ENCODE results near the gene MTX3. TPM values are rescaled to one million over a fixed set of nuclear protein-coding genes. Genes with fewer than 3 reads are reported as not detected.

MTX3 gene
- polyA plus RNA-seq, 1 of the 3 experiments (the other 2 are of a cell fraction), result 6.8 TPM

- TF ChIP-seq EP300 (IDR thresholded peaks at IDR 0.05; ENCODE audit: borderline replicate concordance in 1 of 2, low read depth in 1 of 2, low read length in 1 of 2) (no peak), SIN3A (IDR thresholded peaks at IDR 0.05; ENCODE audit: borderline replicate concordance, low read depth, low read length) (no peak), RAD21 (IDR thresholded peaks at IDR 0.05; ENCODE audit: low read length) (no peak), USF1 (IDR thresholded peaks at IDR 0.05; ENCODE audit: borderline replicate concordance, low read depth) (no peak), MXI1 (IDR thresholded peaks at IDR 0.05; ENCODE audit: low read depth, low read length) (no peak), SMC3 (IDR thresholded peaks at IDR 0.05; ENCODE audit: low read depth, low read length) (no peak), MAX (IDR thresholded peaks at IDR 0.05; ENCODE audit: low read depth) (no peak)
These were observed 42.5 kb upstream of the MTX3 start (continued) for GRCh38 chr5:80033513-80033912.

- Histone ChIP-seq H3K27ac (ENCODE audit: low read depth in 2 of 2, low read length in 1 of 2) (no peak overlapping the region), H3F3A (replicated peaks; ENCODE audit: insufficient read depth) (no peaks in the 10 kb centered on the region), H3K4me1 (ENCODE audit: control insufficient read depth in 1 of 2, insufficient read depth in 2 of 2, low read depth in 1 of 2, low read length in 1 of 2) (peaks cover 0 to 2% of the 10 kb centered on the region in 2 experiments; a peak in 1 of 4 replicates), H3K4me3 (ENCODE audit: low read depth in 2 of 2, low read length in 1 of 2) (no peak overlapping the region), H3K36me3 (replicated peaks in 1 of 2; ENCODE audit: control insufficient read depth in 1 of 2, insufficient read depth in 2 of 2, low read length in 1 of 2) (no peaks in the 10 kb centered on the region), H3K9me3 (no peaks in the 10 kb centered on the region), H4K20me1 (ENCODE audit: insufficient read depth) (no peaks in the 10 kb centered on the region), H3K27me3 (ENCODE audit: insufficient read depth) (peaks cover 15% of the 10 kb centered on the region), H3K9ac (no peak overlapping the region), H2AFZ (ENCODE audit: low read depth) (no peak overlapping the region), H3K9me2 (no peaks in the 10 kb centered on the region), H3K79me2 (ENCODE audit: insufficient read depth) (no peaks in the 10 kb centered on the region), H3K4me2 (no peak overlapping the region)
- WGBS (ENCODE audit: low lambda C conversion rate), result 14% methylated on average over 1 of the region's 1 CpG
- no peak for TF ChIP-seq SIN3A (IDR thresholded peaks at IDR 0.05; ENCODE audit: borderline replicate concordance, low read depth, low read length)
- no peak for TF ChIP-seq GATA2 (CRISPR knock-in tag; IDR thresholded peaks at IDR 0.05)
- no peak for TF ChIP-seq MAX (IDR thresholded peaks at IDR 0.05; ENCODE audit: low read depth)
- TF ChIP-seq MEF2A (IDR thresholded peaks at IDR 0.05; ENCODE audit: borderline replicate concordance, low read depth), result no peak
- TF ChIP-seq FOXM1 (IDR thresholded peaks at IDR 0.05; ENCODE audit: low read depth), result no peak
- TF ChIP-seq TEAD4 (IDR thresholded peaks at IDR 0.05; ENCODE audit: borderline replicate concordance, insufficient read depth), result no peak
- no peak for TF ChIP-seq JUND (IDR thresholded peaks at IDR 0.05)
- no peak for TF ChIP-seq USF2 (IDR thresholded peaks at IDR 0.05; ENCODE audit: borderline replicate concordance, low read depth, low read length)
- TF ChIP-seq CHD2 (IDR thresholded peaks at IDR 0.05; ENCODE audit: low read length, partially characterized antibody), result no peak
- TF ChIP-seq POLR2AphosphoS5 (IDR thresholded peaks at IDR 0.05; ENCODE audit: low read depth, low read length), result no peak
- no peak for TF ChIP-seq EZH2phosphoT487 (IDR thresholded peaks at IDR 0.05; ENCODE audit: borderline replicate concordance, low read depth)
- no peak for TF ChIP-seq NFIC (IDR thresholded peaks at IDR 0.05; ENCODE audit: borderline replicate concordance)
- no peak for TF ChIP-seq FOXJ3 (CRISPR knock-in tag; IDR thresholded peaks at IDR 0.05)
- ChIA-PET POLR2A (no interaction called here), CTCF (no interaction called here)
- no peak for DNase-seq
These were observed 40.0 kb upstream of the MTX3 start for GRCh38 chr5:80031109-80031508.

Measured in SK-N-SH (cell line).